SU-DHL-6 (cell line): ENCODE measurements around the gene HOXA6.

Experiments used
- H2AFZ ChIP-seq: fragments of 200-600 bp; sonication (generic); 2 replicates; pipeline ENCODE4 v1.6.1; 2014; ENCODE audit warnings: low read depth, mild to moderate bottlenecking, moderate library complexity, mixed read lengths, antibody characterized with exemption, low read length; ENCODE audit not compliant: severe bottlenecking
- H3F3A ChIP-seq: fragments of 200-600 bp; shearing (Covaris generic); 2 replicates; pipeline ENCODE4 v1.6.0; 2016; ENCODE audit warnings: antibody characterized with exemption, mild to moderate bottlenecking; ENCODE audit not compliant: insufficient read depth
- H3K27ac ChIP-seq: fragments of 200-600 bp; sonication (generic); 2 replicates; pipeline ENCODE4 v1.5.1; 2016; ENCODE audit warnings: low read depth, mild to moderate bottlenecking, low read length, moderate library complexity, mixed read lengths
- H3K27me3 ChIP-seq: fragments of 200-600 bp; sonication (generic), shearing (Covaris generic); 2 replicates; pipeline ENCODE4 v1.6.0; 2014; ENCODE audit warnings: mild to moderate bottlenecking, low read length
- H3K36me3 ChIP-seq: fragments of 200-600 bp; sonication (generic); 2 replicates; pipeline ENCODE4 v1.6.1; 2014; ENCODE audit warnings: mild to moderate bottlenecking, low read length, mixed read lengths
- H3K4me2 ChIP-seq: fragments of 300-600, 200-600 bp; shearing (Covaris generic), sonication (generic); 2 replicates; pipeline ENCODE4 v1.6.0; 2014; ENCODE audit warnings: low read length, low read depth, mild to moderate bottlenecking; ENCODE audit not compliant: poor library complexity, severe bottlenecking
- H3K4me3 ChIP-seq: fragments of 200-600 bp; sonication (generic); 2 replicates; pipeline ENCODE4 v1.5.1; 2014; ENCODE audit warnings: antibody characterized with exemption, low read length, mild to moderate bottlenecking, mixed read lengths; ENCODE audit not compliant: insufficient read depth, poor library complexity, severe bottlenecking
- H3K79me2 ChIP-seq: fragments of 200-600 bp; sonication (generic); 2 replicates; pipeline ENCODE4 v1.6.1; 2014; ENCODE audit warnings: mild to moderate bottlenecking, low read length, moderate library complexity; ENCODE audit not compliant: insufficient read depth
- H3K9ac ChIP-seq: fragments of 200-600 bp; sonication (generic); 2 replicates; pipeline ENCODE4 v1.7.0; 2014; ENCODE audit warnings: mild to moderate bottlenecking, low read length
- H3K9me2 ChIP-seq: fragments of 200-600 bp; sonication (generic); replicated peaks from 2 replicates; pipeline ENCODE4 v1.6.1; 2014; ENCODE audit warnings: low read length; ENCODE audit not compliant: insufficient read depth
- H3K9me3 ChIP-seq: fragments of 200-600 bp; sonication (generic); 2 replicates; pipeline ENCODE4 v1.6.1; 2014; ENCODE audit warnings: low read length, mixed read lengths; ENCODE audit not compliant: insufficient read depth
- H4K20me1 ChIP-seq: fragments of 200-600 bp; sonication (generic); 2 replicates; pipeline ENCODE4 v1.6.1; 2014; ENCODE audit warnings: low read depth, mild to moderate bottlenecking, antibody characterized with exemption, low read length, moderate library complexity, mixed read lengths
- CTCF ChIP-seq: fragments of 200-600 bp; sonication (generic); IDR thresholded peaks from one replicate; pipeline ENCODE4 v1.5.1; 2017; ENCODE audit warnings: antibody characterized with exemption, mild to moderate bottlenecking, low read length, moderate library complexity; ENCODE audit not compliant: insufficient read depth, poor library complexity, severe bottlenecking
- EZH2phosphoT487 ChIP-seq: fragments of 200-600 bp; sonication (generic), shearing (Covaris generic); conservative IDR thresholded peaks from 2 replicates; pipeline ENCODE4 v1.6.1; 2018; ENCODE audit warnings: mild to moderate bottlenecking, antibody characterized with exemption, low read length, moderate library complexity, mixed read lengths

The HOXA6 gene

GRCh38 chr7:27146491-27147198, 929 bp downstream of the HOXA6 start:
- Histone ChIP-seq H3K4me2 (no peak overlapping the region), H3F3A (no peaks in the 10 kb centered on the region), H3K9me2 (no peaks in the 10 kb centered on the region), H3K9ac (no peak overlapping the region), H3K27me3 (no peaks in the 10 kb centered on the region), H3K36me3 (no peaks in the 10 kb centered on the region), H3K9me3 (no peaks in the 10 kb centered on the region), H4K20me1 (no peaks in the 10 kb centered on the region), H3K79me2 (peaks cover 15% of the 10 kb centered on the region; the same call in 1 of the 2 replicates), H2AFZ (no peak overlapping the region), H3K4me3 (no peak overlapping the region), H3K27ac (no peak overlapping the region)
- TF ChIP-seq EZH2phosphoT487 (no peak), CTCF (no peak)

- Histone ChIP-seq H3K9me3 (no peaks in the 10 kb centered on the region), H3K4me3 (no peak overlapping the region), H3K79me2 (peaks cover 15% of the 10 kb centered on the region; the same call in 1 of the 2 replicates)
Observed at GRCh38 chr7:27145914-27146412, 1.6 kb downstream of the HOXA6 start.

GRCh38 chr7:27145165-27145913, 2.2 kb downstream of the HOXA6 start:
- Histone ChIP-seq H3K4me2 (no peak overlapping the region), H3K79me2 (peaks cover 13% of the 10 kb centered on the region; the same call in 1 of the 2 replicates)
- TF ChIP-seq CTCF, result no peak
- TF ChIP-seq EZH2phosphoT487, result no peak

More at GRCh38 chr7:27145914-27146412, 1.6 kb downstream of the HOXA6 start:
- H3K9me2 ChIP-seq, result no peaks in the 10 kb centered on the region
- no peak for TF ChIP-seq EZH2phosphoT487
- TF ChIP-seq CTCF, result no peak
- H3K27ac ChIP-seq, result no peak overlapping the region
- H4K20me1 ChIP-seq, result no peaks in the 10 kb centered on the region
- H3K9ac ChIP-seq, result no peak overlapping the region
- H3K27me3 ChIP-seq, result no peaks in the 10 kb centered on the region
- H3F3A ChIP-seq, result no peaks in the 10 kb centered on the region
- H2AFZ ChIP-seq, result no peak overlapping the region
- H3K4me2 ChIP-seq, result no peak overlapping the region
- H3K36me3 ChIP-seq, result no peaks in the 10 kb centered on the region

More at GRCh38 chr7:27145165-27145913, 2.2 kb downstream of the HOXA6 start:
- no peak overlapping the region for H3K9ac ChIP-seq
- no peaks in the 10 kb centered on the region for H3F3A ChIP-seq
- no peaks in the 10 kb centered on the region for H3K27me3 ChIP-seq
- H3K4me3 ChIP-seq, result no peak overlapping the region
- H3K36me3 ChIP-seq, result no peaks in the 10 kb centered on the region
- no peaks in the 10 kb centered on the region for H3K9me3 ChIP-seq
- H3K9me2 ChIP-seq, result no peaks in the 10 kb centered on the region
- H2AFZ ChIP-seq, result no peak overlapping the region
- no peak overlapping the region for H3K27ac ChIP-seq
- no peaks in the 10 kb centered on the region for H4K20me1 ChIP-seq
